SK-N-SH treated with all-trans-retinoic acid at 6 μM for 48 hours (cell line): ENCODE data around the gene ESRRA.

Experiments
- GLIS3 ChIP-seq: fragments of 250-450 bp; sonication (Bioruptor Pico); IDR thresholded peaks from 2 replicates; pipeline ENCODE4 v1.5.0; 2020; ENCODE audit warnings: mild to moderate bottlenecking, moderate library complexity
- RARB ChIP-seq: fragments of 250-450 bp; sonication (Bioruptor Pico); IDR thresholded peaks from 2 replicates; pipeline ENCODE4 v1.8.0; 2021; ENCODE audit warnings: mild to moderate bottlenecking, moderate library complexity
- TOX ChIP-seq: fragments of 250-450 bp; sonication (Bioruptor Pico); IDR thresholded peaks from 2 replicates; pipeline ENCODE4 v1.8.0; 2021; ENCODE audit warnings: mild to moderate bottlenecking, moderate library complexity, borderline replicate concordance
- ZFP3 ChIP-seq: fragments of 250-450 bp; sonication (Bioruptor Pico); IDR thresholded peaks from 2 replicates; pipeline ENCODE4 v1.5.0; 2020; ENCODE audit warnings: mild to moderate bottlenecking, moderate library complexity
- ZFP30 ChIP-seq: fragments of 450-650 bp; formaldehyde crosslinking; IDR thresholded peaks from 2 replicates; pipeline ENCODE4 v1.5.0; 2022; ENCODE audit warnings: mild to moderate bottlenecking, moderate library complexity
- TF ChIP-seq, protein P1 (sequence below): fragments of 250-450 bp; sonication (Bioruptor Pico); IDR thresholded peaks from 2 replicates; pipeline ENCODE4 v1.5.0; 2020; ENCODE audit warnings: mild to moderate bottlenecking, moderate library complexity
- TF ChIP-seq, protein P2 (sequence below): fragments of 250-450 bp; sonication (Bioruptor Pico); IDR thresholded peaks from 2 replicates; pipeline ENCODE4 v1.8.0; 2020; ENCODE audit warnings: mild to moderate bottlenecking, moderate library complexity, borderline replicate concordance
- TF ChIP-seq, protein P3 (sequence below): fragments of 250-450 bp; sonication (Bioruptor Pico); IDR thresholded peaks from 2 replicates; pipeline ENCODE4 v1.5.1; 2021; ENCODE audit warnings: mild to moderate bottlenecking, moderate library complexity
- TF ChIP-seq, protein P4 (sequence below): fragments of 250-450 bp; sonication (Bioruptor Pico); IDR thresholded peaks from 2 replicates; pipeline ENCODE4 v1.8.0; 2021; ENCODE audit warnings: low read depth, mild to moderate bottlenecking, moderate library complexity, borderline replicate concordance
- TF ChIP-seq, protein P5 (sequence below): fragments of 250-450 bp; sonication (Bioruptor Pico); IDR thresholded peaks from 2 replicates; pipeline ENCODE4 v1.5.1; 2020; ENCODE audit warnings: low read depth, mild to moderate bottlenecking, moderate library complexity

DNA sequence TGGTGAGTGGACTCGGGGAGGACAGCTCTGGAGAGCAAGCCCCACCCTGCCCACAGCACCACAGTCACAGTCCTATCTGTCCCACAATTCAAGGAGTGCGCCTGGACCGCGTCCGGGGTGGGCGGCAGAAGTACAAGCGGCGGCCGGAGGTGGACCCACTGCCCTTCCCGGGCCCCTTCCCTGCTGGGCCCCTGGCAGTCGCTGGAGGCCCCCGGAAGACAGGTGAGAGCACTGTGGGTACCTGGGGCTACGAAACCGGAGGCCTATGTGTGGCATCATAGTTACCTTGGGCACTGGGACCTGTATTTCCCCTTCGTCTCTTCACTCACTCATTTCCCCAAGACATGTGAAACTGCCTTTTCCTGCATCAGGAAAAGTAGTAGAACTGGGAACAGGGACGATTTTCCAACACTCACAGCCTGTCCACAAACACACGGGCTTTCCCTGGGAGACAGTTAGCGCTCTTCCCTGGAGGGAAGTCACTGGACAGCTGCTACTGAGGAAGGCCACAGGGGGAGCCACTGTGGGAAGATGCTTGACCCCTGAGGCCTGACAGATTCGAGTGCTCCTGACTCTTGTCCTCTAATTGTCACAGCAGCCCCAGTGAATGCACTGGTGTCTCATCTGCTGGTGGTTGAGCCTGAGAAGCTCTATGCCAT is 9.0 kb downstream of the ESRRA start:
- TF ChIP-seq TOX (CRISPR knock-in tag) (no peak), ZFP3 (no peak), RARB (CRISPR knock-in tag) (no peak), GLIS3 (CRISPR knock-in tag) (no peak), ZFP30 (CRISPR knock-in tag) (no peak)
- TF ChIP-seq, protein P1, sequence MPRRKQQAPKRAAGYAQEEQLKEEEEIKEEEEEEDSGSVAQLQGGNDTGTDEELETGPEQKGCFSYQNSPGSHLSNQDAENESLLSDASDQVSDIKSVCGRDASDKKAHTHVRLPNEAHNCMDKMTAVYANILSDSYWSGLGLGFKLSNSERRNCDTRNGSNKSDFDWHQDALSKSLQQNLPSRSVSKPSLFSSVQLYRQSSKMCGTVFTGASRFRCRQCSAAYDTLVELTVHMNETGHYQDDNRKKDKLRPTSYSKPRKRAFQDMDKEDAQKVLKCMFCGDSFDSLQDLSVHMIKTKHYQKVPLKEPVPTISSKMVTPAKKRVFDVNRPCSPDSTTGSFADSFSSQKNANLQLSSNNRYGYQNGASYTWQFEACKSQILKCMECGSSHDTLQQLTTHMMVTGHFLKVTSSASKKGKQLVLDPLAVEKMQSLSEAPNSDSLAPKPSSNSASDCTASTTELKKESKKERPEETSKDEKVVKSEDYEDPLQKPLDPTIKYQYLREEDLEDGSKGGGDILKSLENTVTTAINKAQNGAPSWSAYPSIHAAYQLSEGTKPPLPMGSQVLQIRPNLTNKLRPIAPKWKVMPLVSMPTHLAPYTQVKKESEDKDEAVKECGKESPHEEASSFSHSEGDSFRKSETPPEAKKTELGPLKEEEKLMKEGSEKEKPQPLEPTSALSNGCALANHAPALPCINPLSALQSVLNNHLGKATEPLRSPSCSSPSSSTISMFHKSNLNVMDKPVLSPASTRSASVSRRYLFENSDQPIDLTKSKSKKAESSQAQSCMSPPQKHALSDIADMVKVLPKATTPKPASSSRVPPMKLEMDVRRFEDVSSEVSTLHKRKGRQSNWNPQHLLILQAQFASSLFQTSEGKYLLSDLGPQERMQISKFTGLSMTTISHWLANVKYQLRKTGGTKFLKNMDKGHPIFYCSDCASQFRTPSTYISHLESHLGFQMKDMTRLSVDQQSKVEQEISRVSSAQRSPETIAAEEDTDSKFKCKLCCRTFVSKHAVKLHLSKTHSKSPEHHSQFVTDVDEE (CRISPR knock-in tag), result no peak
- TF ChIP-seq, protein P2, sequence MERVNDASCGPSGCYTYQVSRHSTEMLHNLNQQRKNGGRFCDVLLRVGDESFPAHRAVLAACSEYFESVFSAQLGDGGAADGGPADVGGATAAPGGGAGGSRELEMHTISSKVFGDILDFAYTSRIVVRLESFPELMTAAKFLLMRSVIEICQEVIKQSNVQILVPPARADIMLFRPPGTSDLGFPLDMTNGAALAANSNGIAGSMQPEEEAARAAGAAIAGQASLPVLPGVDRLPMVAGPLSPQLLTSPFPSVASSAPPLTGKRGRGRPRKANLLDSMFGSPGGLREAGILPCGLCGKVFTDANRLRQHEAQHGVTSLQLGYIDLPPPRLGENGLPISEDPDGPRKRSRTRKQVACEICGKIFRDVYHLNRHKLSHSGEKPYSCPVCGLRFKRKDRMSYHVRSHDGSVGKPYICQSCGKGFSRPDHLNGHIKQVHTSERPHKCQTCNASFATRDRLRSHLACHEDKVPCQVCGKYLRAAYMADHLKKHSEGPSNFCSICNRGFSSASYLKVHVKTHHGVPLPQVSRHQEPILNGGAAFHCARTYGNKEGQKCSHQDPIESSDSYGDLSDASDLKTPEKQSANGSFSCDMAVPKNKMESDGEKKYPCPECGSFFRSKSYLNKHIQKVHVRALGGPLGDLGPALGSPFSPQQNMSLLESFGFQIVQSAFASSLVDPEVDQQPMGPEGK (CRISPR knock-in tag), result no peak
- TF ChIP-seq, protein P3, sequence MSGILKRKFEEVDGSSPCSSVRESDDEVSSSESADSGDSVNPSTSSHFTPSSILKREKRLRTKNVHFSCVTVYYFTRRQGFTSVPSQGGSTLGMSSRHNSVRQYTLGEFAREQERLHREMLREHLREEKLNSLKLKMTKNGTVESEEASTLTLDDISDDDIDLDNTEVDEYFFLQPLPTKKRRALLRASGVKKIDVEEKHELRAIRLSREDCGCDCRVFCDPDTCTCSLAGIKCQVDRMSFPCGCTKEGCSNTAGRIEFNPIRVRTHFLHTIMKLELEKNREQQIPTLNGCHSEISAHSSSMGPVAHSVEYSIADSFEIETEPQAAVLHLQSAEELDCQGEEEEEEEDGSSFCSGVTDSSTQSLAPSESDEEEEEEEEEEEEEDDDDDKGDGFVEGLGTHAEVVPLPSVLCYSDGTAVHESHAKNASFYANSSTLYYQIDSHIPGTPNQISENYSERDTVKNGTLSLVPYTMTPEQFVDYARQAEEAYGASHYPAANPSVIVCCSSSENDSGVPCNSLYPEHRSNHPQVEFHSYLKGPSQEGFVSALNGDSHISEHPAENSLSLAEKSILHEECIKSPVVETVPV, result no peak
- TF ChIP-seq, protein P4, sequence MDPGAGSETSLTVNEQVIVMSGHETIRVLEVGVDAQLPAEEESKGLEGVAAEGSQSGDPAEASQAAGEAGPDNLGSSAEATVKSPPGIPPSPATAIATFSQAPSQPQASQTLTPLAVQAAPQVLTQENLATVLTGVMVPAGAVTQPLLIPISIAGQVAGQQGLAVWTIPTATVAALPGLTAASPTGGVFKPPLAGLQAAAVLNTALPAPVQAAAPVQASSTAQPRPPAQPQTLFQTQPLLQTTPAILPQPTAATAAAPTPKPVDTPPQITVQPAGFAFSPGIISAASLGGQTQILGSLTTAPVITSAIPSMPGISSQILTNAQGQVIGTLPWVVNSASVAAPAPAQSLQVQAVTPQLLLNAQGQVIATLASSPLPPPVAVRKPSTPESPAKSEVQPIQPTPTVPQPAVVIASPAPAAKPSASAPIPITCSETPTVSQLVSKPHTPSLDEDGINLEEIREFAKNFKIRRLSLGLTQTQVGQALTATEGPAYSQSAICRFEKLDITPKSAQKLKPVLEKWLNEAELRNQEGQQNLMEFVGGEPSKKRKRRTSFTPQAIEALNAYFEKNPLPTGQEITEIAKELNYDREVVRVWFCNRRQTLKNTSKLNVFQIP (CRISPR knock-in tag), result no peak
- TF ChIP-seq, protein P5, sequence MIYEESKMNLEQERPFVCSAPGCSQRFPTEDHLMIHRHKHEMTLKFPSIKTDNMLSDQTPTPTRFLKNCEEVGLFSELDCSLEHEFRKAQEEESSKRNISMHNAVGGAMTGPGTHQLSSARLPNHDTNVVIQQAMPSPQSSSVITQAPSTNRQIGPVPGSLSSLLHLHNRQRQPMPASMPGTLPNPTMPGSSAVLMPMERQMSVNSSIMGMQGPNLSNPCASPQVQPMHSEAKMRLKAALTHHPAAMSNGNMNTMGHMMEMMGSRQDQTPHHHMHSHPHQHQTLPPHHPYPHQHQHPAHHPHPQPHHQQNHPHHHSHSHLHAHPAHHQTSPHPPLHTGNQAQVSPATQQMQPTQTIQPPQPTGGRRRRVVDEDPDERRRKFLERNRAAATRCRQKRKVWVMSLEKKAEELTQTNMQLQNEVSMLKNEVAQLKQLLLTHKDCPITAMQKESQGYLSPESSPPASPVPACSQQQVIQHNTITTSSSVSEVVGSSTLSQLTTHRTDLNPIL (CRISPR knock-in tag), result no peak
